Loucy (cell line): ENCODE measurements around the gene SH3BP4.

Experiments used
- H2AFZ ChIP-seq: fragments of 200-600 bp; sonication (generic); 2 replicates; pipeline ENCODE4 v1.6.0; 2016; ENCODE audit warnings: antibody characterized with exemption, mild to moderate bottlenecking, low read length, moderate library complexity
- H3F3A ChIP-seq: fragments of 200-600 bp; 2 replicates; pipeline ENCODE4 v1.6.0; 2016; ENCODE audit warnings: antibody characterized with exemption, low read depth, mild to moderate bottlenecking
- H3K27me3 ChIP-seq: fragments of 200-600 bp; sonication (generic); 2 replicates; pipeline ENCODE4 v1.6.1; 2014; ENCODE audit warnings: low read length, mild to moderate bottlenecking; ENCODE audit not compliant: insufficient read depth, poor library complexity, severe bottlenecking
- H3K36me3 ChIP-seq: fragments of 200-600 bp; sonication (generic); 2 replicates; pipeline ENCODE4 v1.6.1; 2016; ENCODE audit warnings: low read length; ENCODE audit not compliant: insufficient read depth
- H3K4me1 ChIP-seq: fragments of 200-600 bp; sonication (generic); 2 replicates; pipeline ENCODE4 v1.5.1; 2014; ENCODE audit warnings: low read length, mild to moderate bottlenecking; ENCODE audit not compliant: insufficient read depth, poor library complexity, severe bottlenecking
- H3K4me2 ChIP-seq: fragments of 200-600 bp; sonication (generic); 2 replicates; pipeline ENCODE4 v1.6.0; 2014; ENCODE audit warnings: antibody characterized with exemption, low read length, low read depth, mild to moderate bottlenecking; ENCODE audit not compliant: poor library complexity, severe bottlenecking
- H3K4me3 ChIP-seq: fragments of 200-600 bp; sonication (generic); 2 replicates; pipeline ENCODE4 v1.5.1; 2014; ENCODE audit warnings: low read length, mild to moderate bottlenecking, mixed read lengths; ENCODE audit not compliant: poor library complexity, severe bottlenecking
- H3K79me2 ChIP-seq: fragments of 200-600 bp; sonication (generic); 2 replicates; pipeline ENCODE4 v1.6.1; 2014; ENCODE audit warnings: low read length; ENCODE audit not compliant: insufficient read depth
- H3K9ac ChIP-seq: fragments of 200-600 bp; sonication (generic); 2 replicates; pipeline ENCODE4 v1.6.0; 2014; ENCODE audit warnings: mild to moderate bottlenecking, low read depth, low read length, moderate library complexity; ENCODE audit not compliant: poor library complexity, severe bottlenecking
- H3K9me2 ChIP-seq: fragments of 200-600 bp; sonication (generic); replicated peaks from 2 replicates; pipeline ENCODE4 v1.6.1; 2016; ENCODE audit warnings: low read depth, low read length, mixed read lengths
- H3K9me3 ChIP-seq: fragments of 200-600 bp; sonication (generic); 2 replicates; pipeline ENCODE4 v1.6.1; 2014; ENCODE audit warnings: mild to moderate bottlenecking, antibody characterized with exemption, low read length, low read depth; ENCODE audit not compliant: insufficient read depth
- H4K20me1 ChIP-seq: fragments of 200-600 bp; sonication (generic); 2 replicates; pipeline ENCODE4 v1.6.0; 2014; ENCODE audit warnings: antibody characterized with exemption, low read length, mild to moderate bottlenecking; ENCODE audit not compliant: insufficient read depth, poor library complexity, severe bottlenecking
- EZH2phosphoT487 ChIP-seq: fragments of 200-600 bp; IDR thresholded peaks from 2 replicates; pipeline ENCODE4 v1.6.1; 2018; ENCODE audit warnings: antibody characterized with exemption, mild to moderate bottlenecking, moderate library complexity, borderline replicate concordance
- TF ChIP-seq, protein P1 (sequence below): fragments of 200-600 bp; sonication (generic); conservative IDR thresholded peaks from 2 replicates; pipeline ENCODE4 v1.5.1; 2014; ENCODE audit warnings: mild to moderate bottlenecking, antibody characterized with exemption, low read length

Gene SH3BP4

DNA sequence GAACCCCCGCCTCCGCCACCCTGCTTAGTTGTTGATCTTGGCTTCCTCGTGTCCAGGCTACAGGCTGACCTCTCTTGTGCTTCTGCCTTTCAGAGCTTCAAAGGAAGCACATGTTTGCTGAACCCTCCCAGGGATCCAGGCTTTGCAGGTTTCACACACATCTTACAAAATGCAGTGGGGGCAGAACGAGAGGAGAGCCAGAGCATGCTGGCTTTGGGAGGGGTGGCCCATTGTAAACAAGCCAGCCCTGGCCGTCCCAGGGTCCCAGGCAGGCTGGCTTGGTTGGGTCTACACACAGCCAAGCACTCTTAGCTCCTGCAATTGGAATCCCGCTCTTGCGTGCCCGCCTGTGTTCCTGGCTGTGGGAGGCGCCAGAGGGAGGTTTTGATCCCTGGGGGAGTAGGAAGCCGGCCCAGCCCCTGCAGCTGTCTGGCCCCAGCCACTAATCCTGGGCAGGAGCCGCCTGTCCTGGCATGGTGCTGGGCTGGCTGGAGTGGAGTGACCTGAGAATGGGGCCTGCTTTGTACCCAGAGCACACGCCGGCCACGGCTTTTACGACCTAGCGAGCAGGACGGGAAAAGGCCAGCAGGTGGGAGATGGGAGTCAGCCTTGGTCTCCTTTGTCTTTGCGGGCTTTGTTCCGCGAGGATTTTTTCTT, 53.9 kb downstream of the SH3BP4 start:
- Histone ChIP-seq H3K4me2 (no peak overlapping the region), H3F3A (no peaks in the 10 kb centered on the region), H3K9me3 (no peaks in the 10 kb centered on the region), H4K20me1 (no peaks in the 10 kb centered on the region), H3K9me2 (no peaks in the 10 kb centered on the region), H3K4me1 (no peaks in the 10 kb centered on the region), H3K9ac (no peak overlapping the region), H2AFZ (no peak overlapping the region), H3K4me3 (no peak overlapping the region), H3K27me3 (no peaks in the 10 kb centered on the region), H3K79me2 (no peaks in the 10 kb centered on the region), H3K36me3 (no peaks in the 10 kb centered on the region)
- TF ChIP-seq EZH2phosphoT487: no peak
- TF ChIP-seq, protein P1, sequence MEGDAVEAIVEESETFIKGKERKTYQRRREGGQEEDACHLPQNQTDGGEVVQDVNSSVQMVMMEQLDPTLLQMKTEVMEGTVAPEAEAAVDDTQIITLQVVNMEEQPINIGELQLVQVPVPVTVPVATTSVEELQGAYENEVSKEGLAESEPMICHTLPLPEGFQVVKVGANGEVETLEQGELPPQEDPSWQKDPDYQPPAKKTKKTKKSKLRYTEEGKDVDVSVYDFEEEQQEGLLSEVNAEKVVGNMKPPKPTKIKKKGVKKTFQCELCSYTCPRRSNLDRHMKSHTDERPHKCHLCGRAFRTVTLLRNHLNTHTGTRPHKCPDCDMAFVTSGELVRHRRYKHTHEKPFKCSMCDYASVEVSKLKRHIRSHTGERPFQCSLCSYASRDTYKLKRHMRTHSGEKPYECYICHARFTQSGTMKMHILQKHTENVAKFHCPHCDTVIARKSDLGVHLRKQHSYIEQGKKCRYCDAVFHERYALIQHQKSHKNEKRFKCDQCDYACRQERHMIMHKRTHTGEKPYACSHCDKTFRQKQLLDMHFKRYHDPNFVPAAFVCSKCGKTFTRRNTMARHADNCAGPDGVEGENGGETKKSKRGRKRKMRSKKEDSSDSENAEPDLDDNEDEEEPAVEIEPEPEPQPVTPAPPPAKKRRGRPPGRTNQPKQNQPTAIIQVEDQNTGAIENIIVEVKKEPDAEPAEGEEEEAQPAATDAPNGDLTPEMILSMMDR: no peak

DNA sequence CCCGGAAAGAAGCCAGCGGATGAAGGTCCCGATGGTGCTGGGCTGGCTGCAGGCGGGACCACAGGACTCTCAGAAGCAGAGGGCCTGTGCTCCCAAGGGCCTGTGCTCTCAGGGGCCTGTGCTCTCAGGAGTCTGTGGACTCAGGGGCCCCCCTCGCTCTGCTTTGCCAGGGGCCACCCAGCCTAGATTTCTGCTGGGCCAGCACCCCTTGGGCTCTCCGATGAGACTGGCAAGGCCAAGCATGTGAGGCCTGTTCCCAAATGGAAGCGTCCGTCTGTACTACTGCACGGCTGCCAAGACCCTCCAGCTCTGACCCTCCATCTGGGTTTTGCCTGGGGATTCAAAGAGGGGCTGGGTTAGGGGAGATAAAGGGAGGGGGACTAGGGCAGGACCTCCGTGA, 54.6 kb downstream of the SH3BP4 start:
- Histone ChIP-seq H3K4me1 (no peaks in the 10 kb centered on the region), H4K20me1 (no peaks in the 10 kb centered on the region), H3K9me3 (no peaks in the 10 kb centered on the region), H3K9ac (no peak overlapping the region), H2AFZ (no peak overlapping the region), H3K9me2 (no peaks in the 10 kb centered on the region), H3K79me2 (no peaks in the 10 kb centered on the region), H3K27me3 (no peaks in the 10 kb centered on the region), H3K4me2 (no peak overlapping the region), H3F3A (no peaks in the 10 kb centered on the region), H3K4me3 (no peak overlapping the region), H3K36me3 (no peaks in the 10 kb centered on the region)
- no peak for TF ChIP-seq EZH2phosphoT487
- TF ChIP-seq, protein P1: no peak

DNA sequence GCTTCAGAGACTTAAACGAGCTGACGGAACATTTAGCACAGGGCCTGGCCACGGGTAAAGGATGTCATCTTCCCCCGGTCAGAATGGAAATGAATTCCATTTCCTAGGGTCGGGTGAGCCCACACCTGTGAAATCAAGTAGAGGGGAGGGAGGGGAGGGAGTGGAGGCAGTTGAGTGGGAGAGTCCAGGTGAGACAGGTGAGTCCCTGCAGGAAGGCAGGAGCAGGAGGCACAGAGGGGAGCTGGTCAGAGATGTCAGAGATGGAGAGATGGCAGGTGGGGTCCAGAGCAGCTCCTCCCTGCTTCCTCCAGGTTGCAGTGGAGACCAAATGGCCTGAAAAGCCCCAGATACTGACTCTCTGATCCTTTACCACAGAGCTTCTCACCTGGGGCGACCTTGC, 55.2 kb downstream of the SH3BP4 start:
- TF ChIP-seq, protein P1: no peak
- no peak for TF ChIP-seq EZH2phosphoT487
- Histone ChIP-seq H2AFZ (no peak overlapping the region), H3K27me3 (no peaks in the 10 kb centered on the region), H3K4me2 (no peak overlapping the region), H3K79me2 (no peaks in the 10 kb centered on the region), H3K9me2 (no peaks in the 10 kb centered on the region), H3K9ac (no peak overlapping the region), H3K9me3 (no peaks in the 10 kb centered on the region), H3F3A (no peaks in the 10 kb centered on the region), H4K20me1 (no peaks in the 10 kb centered on the region), H3K4me1 (no peaks in the 10 kb centered on the region), H3K36me3 (no peaks in the 10 kb centered on the region), H3K4me3 (no peak overlapping the region)
